GM12801 (cell line): ENCODE results near the gene TRIM66.

Experiments used
- TF ChIP-seq, protein P1 (sequence below): IDR thresholded peaks from one replicate; pipeline ENCODE4 v1.5.1; 2011; ENCODE audit warnings: control low read depth; ENCODE audit not compliant: insufficient read length; ENCODE audit errors: extremely low read depth

The TRIM66 gene

GRCh38 chr11:8724682-8725081, 42.2 kb upstream of the TRIM66 start:
- TF ChIP-seq, protein P1, sequence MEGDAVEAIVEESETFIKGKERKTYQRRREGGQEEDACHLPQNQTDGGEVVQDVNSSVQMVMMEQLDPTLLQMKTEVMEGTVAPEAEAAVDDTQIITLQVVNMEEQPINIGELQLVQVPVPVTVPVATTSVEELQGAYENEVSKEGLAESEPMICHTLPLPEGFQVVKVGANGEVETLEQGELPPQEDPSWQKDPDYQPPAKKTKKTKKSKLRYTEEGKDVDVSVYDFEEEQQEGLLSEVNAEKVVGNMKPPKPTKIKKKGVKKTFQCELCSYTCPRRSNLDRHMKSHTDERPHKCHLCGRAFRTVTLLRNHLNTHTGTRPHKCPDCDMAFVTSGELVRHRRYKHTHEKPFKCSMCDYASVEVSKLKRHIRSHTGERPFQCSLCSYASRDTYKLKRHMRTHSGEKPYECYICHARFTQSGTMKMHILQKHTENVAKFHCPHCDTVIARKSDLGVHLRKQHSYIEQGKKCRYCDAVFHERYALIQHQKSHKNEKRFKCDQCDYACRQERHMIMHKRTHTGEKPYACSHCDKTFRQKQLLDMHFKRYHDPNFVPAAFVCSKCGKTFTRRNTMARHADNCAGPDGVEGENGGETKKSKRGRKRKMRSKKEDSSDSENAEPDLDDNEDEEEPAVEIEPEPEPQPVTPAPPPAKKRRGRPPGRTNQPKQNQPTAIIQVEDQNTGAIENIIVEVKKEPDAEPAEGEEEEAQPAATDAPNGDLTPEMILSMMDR, result no peak

GRCh38 chr11:8723711-8724110, 41.2 kb upstream of the TRIM66 start:
- TF ChIP-seq, protein P1, result no peak

DNA sequence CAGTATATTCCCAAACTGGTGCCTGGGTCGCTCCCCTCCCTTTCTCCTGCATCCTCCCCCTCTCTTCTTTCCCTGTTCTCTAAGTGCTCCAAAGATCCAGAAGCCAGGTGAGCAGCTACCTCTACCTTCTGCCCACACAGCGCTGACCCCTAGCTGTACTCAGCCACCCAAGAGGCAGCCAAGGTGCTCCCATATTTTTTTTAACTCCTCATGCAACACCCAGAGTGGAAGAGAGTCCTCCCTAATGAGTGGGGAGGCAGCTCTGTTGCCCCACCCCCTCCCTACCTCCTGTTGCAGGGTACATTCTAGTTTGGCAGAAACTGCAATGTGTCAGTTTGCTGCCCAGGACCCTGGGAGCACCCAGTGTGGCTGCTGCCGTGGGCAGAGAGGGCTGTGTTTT, 40.3 kb upstream of the TRIM66 start:
- TF ChIP-seq, protein P1, result no peak

DNA sequence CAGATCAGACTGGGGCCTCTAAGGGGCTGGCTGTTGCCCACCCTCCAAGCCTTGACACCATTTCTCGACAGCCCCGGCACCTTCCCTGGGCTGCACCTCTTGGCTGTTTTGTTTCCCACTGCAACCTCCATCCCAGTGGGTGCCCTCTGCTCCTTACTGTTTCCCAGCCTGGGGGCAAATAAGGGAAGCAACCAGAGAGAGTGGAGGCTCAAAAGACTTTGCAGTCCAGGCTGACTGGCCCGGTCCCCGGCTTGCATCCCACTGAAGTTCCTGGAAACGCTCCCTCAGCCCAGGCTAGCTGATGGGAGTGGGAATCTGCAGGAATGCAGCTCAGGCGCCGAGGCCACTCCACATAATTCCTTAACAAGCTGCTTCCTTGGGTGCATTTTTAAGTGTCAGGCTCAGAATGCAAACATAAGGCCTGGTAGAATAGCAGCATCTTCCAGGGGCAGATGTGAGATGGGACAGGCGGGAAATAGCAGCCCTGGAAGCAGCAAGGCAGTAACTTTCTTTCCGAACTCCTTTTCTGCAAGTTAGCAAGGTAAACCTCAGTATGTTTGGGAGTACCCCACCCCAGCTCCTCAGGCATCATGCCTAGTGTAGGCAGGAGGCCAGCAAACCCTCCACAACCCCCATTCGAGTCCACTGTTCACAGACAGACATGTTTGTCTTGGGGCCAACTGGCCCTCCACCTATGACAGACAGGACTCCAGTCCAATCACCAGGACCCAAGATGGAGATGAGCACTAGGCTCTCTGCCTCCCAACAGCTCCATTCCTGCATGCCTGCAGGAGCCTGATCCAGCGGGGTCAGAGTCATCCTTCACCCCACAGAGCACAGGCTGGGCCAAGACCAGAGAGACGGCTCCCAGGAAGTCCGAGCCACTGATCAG, 39.4 kb upstream of the TRIM66 start:
- TF ChIP-seq, protein P1, result no peak

DNA sequence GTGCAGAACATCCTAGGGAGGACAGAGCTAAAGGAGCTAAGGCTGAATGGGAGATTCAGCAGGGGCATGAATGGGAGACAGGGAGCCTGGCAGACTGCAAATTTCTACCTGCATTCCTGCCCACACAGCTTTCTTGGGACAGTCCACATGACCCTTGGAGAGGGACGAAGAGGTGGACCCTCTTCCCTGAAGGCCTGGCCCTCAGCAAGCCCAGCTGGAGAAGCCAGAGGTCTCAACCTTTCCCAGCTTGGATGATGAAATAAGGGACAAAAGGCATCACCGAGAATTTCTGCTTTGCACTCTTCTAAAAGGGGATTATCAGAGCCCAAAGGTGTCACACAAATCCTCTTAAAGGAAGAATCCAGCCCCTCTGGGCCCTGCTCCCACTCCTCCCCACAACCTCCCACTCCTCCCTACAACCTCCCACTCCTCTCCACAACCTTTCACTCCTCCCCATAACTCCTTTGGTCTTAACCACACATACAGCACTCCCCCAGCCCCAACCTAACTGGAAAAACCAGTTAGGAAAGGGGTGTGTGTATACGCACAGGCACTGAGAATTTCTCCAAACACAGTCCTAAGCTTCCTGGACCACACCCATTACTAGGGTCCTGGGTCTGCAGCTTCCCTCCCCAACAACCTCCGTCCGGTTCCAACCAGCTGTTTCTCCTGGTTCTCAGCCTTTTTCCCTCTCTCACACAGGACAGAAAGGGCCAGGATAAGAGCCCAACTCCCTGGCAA, 38.6 kb upstream of the TRIM66 start:
- TF ChIP-seq, protein P1, result no peak

DNA sequence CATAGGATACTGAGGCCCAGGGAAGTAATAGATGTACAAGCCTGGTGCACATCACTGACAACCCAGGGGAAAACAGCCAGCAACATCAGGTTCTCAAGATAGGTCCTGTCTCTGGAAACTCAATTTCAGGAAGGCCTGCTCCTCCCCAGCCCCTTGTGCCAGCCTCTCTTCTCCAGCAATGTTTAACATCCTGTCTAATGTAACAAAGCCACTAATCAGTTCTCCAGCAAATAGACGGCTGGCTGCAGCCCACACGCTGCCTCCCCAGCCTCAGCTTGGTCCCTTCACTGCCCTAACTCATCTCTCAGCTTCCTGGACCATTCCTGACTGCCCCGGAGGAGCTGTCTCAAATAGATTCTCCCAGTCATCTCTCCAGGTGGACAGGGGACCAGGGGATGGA, 37.9 kb upstream of the TRIM66 start:
- TF ChIP-seq, protein P1, result no peak

GRCh38 chr11:8719721-8720120, 37.3 kb upstream of the TRIM66 start:
- TF ChIP-seq, protein P1, result no peak
